Fibroblast of lung (primary cell): ENCODE results near the gene INSIG1. TPM values are rescaled to one million over a fixed set of nuclear protein-coding genes. Genes with fewer than 3 reads are reported as not detected.

Experiments used
- DNase-seq, 2 donors: peaks; one replicate each; pipeline versions ENCODE4 v3.0.0 to v3.0.0-alpha.2; 2010; ENCODE audit warnings: low read depth in 2 of 2
- H2AFZ ChIP-seq: 2 replicates; pipeline ENCODE4 v1.5.1; 2012; ENCODE audit warnings: low read length, control low read depth, inconsistent platforms
- H3K27ac ChIP-seq: 2 replicates; pipeline ENCODE4 v1.5.1; 2011; ENCODE audit warnings: low read length, control low read depth; ENCODE audit not compliant: insufficient read depth
- H3K27me3 ChIP-seq: 2 replicates; pipeline ENCODE4 v1.5.1; 2011; ENCODE audit warnings: mild to moderate bottlenecking, low read length; ENCODE audit not compliant: control insufficient read depth, insufficient read depth
- H3K36me3 ChIP-seq: 2 replicates; pipeline ENCODE4 v1.5.1; 2011; ENCODE audit warnings: low read length; ENCODE audit not compliant: control insufficient read depth, insufficient read depth
- H3K4me1 ChIP-seq: 2 replicates; pipeline ENCODE4 v1.5.1; 2011; ENCODE audit warnings: low read length; ENCODE audit not compliant: control insufficient read depth, insufficient read depth; ENCODE audit errors: extremely low read depth
- H3K4me2 ChIP-seq: 2 replicates; pipeline ENCODE4 v1.5.1; 2011; ENCODE audit warnings: low read length, control low read depth; ENCODE audit not compliant: insufficient read depth; ENCODE audit errors: extremely low read depth
- H3K4me3 ChIP-seq, 4 experiments: fragments of 200-600 bp in 1 of 4; sonication (generic) in 1 of 4; replicated peaks in 1 of 4; 2 replicates each; pipeline ENCODE4 v1.5.1; 2011 to 2016; ENCODE audit warnings: low read length in 4 of 4, low read depth in 3 of 4, mild to moderate bottlenecking in 3 of 4, control low read depth in 2 of 4, inconsistent platforms in 1 of 4, mixed read lengths in 1 of 4; ENCODE audit not compliant: insufficient read depth in 1 of 4; ENCODE audit errors: control extremely low read depth in 1 of 4
- H3K79me2 ChIP-seq: 2 replicates; pipeline ENCODE4 v1.5.1; 2012; ENCODE audit warnings: mild to moderate bottlenecking, low read length, inconsistent platforms; ENCODE audit not compliant: control insufficient read depth, insufficient read depth
- H3K9ac ChIP-seq: 2 replicates; pipeline ENCODE4 v1.5.1; 2011; ENCODE audit warnings: mild to moderate bottlenecking, low read length, control low read depth; ENCODE audit not compliant: insufficient read depth
- H3K9me3 ChIP-seq: 2 replicates; pipeline ENCODE4 v1.5.1; 2012; ENCODE audit warnings: low read depth, low read length; ENCODE audit not compliant: control insufficient read depth, insufficient read depth
- H4K20me1 ChIP-seq: 2 replicates; pipeline ENCODE4 v1.5.1; 2011; ENCODE audit warnings: low read length; ENCODE audit not compliant: control insufficient read depth, insufficient read depth; ENCODE audit errors: extremely low read depth
- EZH2 ChIP-seq: IDR thresholded peaks from 2 replicates; pipeline ENCODE4 v1.5.1; 2012; ENCODE audit warnings: low read length, control low read depth, mild to moderate bottlenecking; ENCODE audit errors: missing control alignments
- polyA plus RNA-seq, 2 donors: library from polyadenylated mRNA; depleted of rRNA in 1 of 2; stranded (reverse) in 1 of 2; unstranded in 1 of 2; fragments of >200 nt; gene quantifications; 2 replicates each; pipeline ENCODE4 v1.2.1, GENCODE V29; 2011 to 2012; ENCODE audit warnings: missing spikeins in 1 of 2
- total RNA-seq: library from RNA; depleted of rRNA; stranded (reverse); fragments of >200 nt; gene quantifications from 2 replicates; pipeline ENCODE4 v1.2.1, GENCODE V29; 2014
- TF ChIP-seq, protein P1 (sequence below), 2 donors: IDR thresholded peaks in 1 of 2; conservative IDR thresholded peaks in 1 of 2; 1 replicate in 1 of 2; 2 replicates in 1 of 2; pipeline ENCODE4 v1.5.1; 2011 to 2012; ENCODE audit warnings: low read length in 2 of 2, control low read depth in 1 of 2, inconsistent platforms in 1 of 2, low read depth in 1 of 2, mild to moderate bottlenecking in 1 of 2

The INSIG1 gene
- total and polyA plus RNA-seq, 2 donors (not counting 1 experiment from before 2014, with no cell fraction given), result 216 to 353 TPM

DNA sequence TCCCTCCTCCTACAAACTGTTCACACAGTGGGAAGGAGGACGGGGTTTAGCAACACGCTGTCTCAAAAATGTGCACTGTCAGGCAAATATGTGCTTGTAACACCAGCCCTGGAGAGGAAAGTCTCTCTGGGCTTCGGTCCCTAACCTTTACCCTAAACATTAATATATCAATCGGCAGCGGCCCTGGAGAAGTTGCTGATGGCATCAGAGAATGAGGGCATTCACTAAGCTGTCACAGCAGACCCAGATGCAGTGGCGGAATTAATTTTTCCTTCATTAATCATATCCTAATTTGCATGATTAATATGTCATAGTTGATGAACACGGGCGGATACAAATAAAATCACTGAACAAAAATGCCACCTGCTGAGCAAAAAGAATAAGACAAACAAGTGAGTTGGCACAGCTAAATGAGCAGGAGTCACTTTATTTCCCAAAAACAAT is 45.2 kb upstream of the INSIG1 start:
- no peaks in the 10 kb centered on the region for H3K9me3 ChIP-seq
- no peak for TF ChIP-seq EZH2
- TF ChIP-seq, protein P1, sequence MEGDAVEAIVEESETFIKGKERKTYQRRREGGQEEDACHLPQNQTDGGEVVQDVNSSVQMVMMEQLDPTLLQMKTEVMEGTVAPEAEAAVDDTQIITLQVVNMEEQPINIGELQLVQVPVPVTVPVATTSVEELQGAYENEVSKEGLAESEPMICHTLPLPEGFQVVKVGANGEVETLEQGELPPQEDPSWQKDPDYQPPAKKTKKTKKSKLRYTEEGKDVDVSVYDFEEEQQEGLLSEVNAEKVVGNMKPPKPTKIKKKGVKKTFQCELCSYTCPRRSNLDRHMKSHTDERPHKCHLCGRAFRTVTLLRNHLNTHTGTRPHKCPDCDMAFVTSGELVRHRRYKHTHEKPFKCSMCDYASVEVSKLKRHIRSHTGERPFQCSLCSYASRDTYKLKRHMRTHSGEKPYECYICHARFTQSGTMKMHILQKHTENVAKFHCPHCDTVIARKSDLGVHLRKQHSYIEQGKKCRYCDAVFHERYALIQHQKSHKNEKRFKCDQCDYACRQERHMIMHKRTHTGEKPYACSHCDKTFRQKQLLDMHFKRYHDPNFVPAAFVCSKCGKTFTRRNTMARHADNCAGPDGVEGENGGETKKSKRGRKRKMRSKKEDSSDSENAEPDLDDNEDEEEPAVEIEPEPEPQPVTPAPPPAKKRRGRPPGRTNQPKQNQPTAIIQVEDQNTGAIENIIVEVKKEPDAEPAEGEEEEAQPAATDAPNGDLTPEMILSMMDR (conservative IDR thresholded peaks at IDR 0.05 in 1 of 2, IDR thresholded peaks at IDR 0.05 in 1 of 2; ENCODE audit: low read depth in 1 of 2, low read length in 2 of 2), result no peak
- DNase-seq, result peak; percentile 44 to 77
- H3K4me2 ChIP-seq, result peak overlapping the region; percentile 15
- no peaks in the 10 kb centered on the region for H3K27me3 ChIP-seq
- no peaks in the 10 kb centered on the region for H3K36me3 ChIP-seq
- peaks cover 7% of the 10 kb centered on the region for H3K4me1 ChIP-seq
- no peak overlapping the region for H3K9ac ChIP-seq
- no peak overlapping the region for H3K4me3 ChIP-seq
- H4K20me1 ChIP-seq, result no peaks in the 10 kb centered on the region
- no peaks in the 10 kb centered on the region for H3K79me2 ChIP-seq
- H2AFZ ChIP-seq, result no peak overlapping the region
- H3K27ac ChIP-seq, result no peak overlapping the region

DNA sequence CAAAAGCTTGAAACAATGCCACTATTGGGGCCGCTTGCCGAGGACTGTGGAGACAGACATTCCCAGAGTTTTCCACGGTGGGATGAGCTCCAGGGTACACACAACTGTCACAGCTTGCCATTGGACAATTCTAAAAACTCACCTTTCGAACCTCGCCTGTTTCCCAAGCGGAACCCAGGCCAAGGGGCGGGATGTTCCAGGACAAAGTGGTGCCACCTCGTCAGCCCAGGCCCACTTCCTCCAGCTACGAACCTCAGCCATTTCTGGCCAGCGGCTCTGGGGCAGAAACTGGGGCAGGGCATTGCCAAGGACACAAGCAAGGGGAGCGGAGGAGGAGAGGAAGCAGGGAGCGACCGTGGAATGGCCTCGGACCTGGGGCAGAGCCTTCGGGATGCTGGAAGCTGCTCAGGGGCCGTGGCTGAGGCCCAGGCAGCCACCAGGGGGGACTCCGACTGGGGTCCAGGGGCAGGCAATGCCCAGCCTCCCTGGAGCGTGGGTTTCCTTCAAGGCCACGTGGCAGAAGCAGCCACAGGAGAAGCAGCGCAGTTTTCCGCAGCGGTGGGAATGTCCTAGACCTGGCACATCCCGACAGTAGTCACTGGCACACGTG is 44.7 kb upstream of the INSIG1 start:
- H3K9ac ChIP-seq, result no peak overlapping the region
- H3K4me3 ChIP-seq, result no peak overlapping the region
- H3K36me3 ChIP-seq, result no peaks in the 10 kb centered on the region
- DNase-seq, result no peak
- TF ChIP-seq, protein P1 (conservative IDR thresholded peaks at IDR 0.05 in 1 of 2, IDR thresholded peaks at IDR 0.05 in 1 of 2; ENCODE audit: low read depth in 1 of 2, low read length in 2 of 2), result no peak
- TF ChIP-seq EZH2, result no peak
- H3K9me3 ChIP-seq, result no peaks in the 10 kb centered on the region
- H4K20me1 ChIP-seq, result no peaks in the 10 kb centered on the region
- peaks cover 12% of the 10 kb centered on the region for H3K4me1 ChIP-seq
- no peaks in the 10 kb centered on the region for H3K27me3 ChIP-seq
- no peak overlapping the region for H3K27ac ChIP-seq
- no peak overlapping the region for H2AFZ ChIP-seq
- no peak overlapping the region for H3K4me2 ChIP-seq
- no peaks in the 10 kb centered on the region for H3K79me2 ChIP-seq

DNA sequence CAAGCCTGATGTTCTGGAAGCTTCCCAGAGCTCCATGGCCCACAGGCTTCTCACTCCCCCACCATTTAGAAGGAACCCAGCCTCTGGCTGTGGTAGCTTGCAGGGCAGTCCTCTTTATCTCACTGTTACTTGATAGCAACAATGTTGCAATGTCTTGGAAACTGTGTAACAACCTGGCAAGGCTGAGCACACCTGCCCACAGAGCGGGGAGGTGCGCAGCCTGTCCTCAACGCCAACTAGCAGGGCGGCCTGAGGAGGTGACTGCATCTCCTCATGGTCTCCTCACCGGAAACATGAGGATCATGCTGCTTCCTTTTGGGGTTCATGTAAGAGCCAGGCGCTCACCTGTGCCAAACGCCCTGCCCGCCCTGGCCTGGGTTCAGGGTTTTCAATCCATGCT is 43.7 kb upstream of the INSIG1 start:
- Histone ChIP-seq H3K9me3 (no peaks in the 10 kb centered on the region), H3K36me3 (no peaks in the 10 kb centered on the region), H3K9ac (no peak overlapping the region), H4K20me1 (no peaks in the 10 kb centered on the region), H3K4me3 (no peak overlapping the region), H3K4me1 (peaks cover 15% of the 10 kb centered on the region), H3K4me2 (no peak overlapping the region), H3K27me3 (no peaks in the 10 kb centered on the region), H3K79me2 (no peaks in the 10 kb centered on the region), H2AFZ (no peak overlapping the region), H3K27ac (no peak overlapping the region)
- TF ChIP-seq, protein P1 (conservative IDR thresholded peaks at IDR 0.05 in 1 of 2, IDR thresholded peaks at IDR 0.05 in 1 of 2; ENCODE audit: low read depth in 1 of 2, low read length in 2 of 2), result no peak
- no peak for TF ChIP-seq EZH2
- no peak for DNase-seq
